Activated T-cell treated with anti-CD3 and anti-CD28 coated beads, Interleukin-2, amount 50 U/mL, for 72 hours (primary cell): ENCODE results near the gene CSH1. TPM values are rescaled to one million over a fixed set of nuclear protein-coding genes. Genes with fewer than 3 reads are reported as not detected.
A peak's percentile ranks its signal among the peaks of the same experiment; 100 is the strongest.
"Not testable (repeated sequence)": the region's sequence is repeated elsewhere in the genome, so short reads cannot be mapped to it uniquely, and the experiment has no call there.

Source experiments
- ATAC-seq, 2 donors: fragments of 150-1000 bp; cut with Tn5 transposase; replicated peaks in 1 of 2; 2 replicates each; pipeline ENCODE4 v1.10.0; 2021; ENCODE audit warnings: moderate library complexity in 2 of 2, mild to moderate bottlenecking in 1 of 2
- DNase-seq, 2 donors: peaks; one replicate each; pipeline ENCODE4 v3.0.0; 2021 to 2022; ENCODE audit warnings: mixed read lengths in 1 of 2
- H3K27ac Mint-ChIP-seq: one replicate; pipeline ENCODE4 v1.8.0; 2022; ENCODE audit warnings: mild to moderate bottlenecking, moderate library complexity, mixed read lengths
- H3K27me3 Mint-ChIP-seq: one replicate; pipeline ENCODE4 v1.8.0; 2022; ENCODE audit warnings: low read depth, mixed read lengths
- H3K36me3 Mint-ChIP-seq, 2 donors: one replicate each; pipeline ENCODE4 v1.8.0; 2022; ENCODE audit warnings: mixed read lengths in 2 of 2, mild to moderate bottlenecking in 1 of 2; ENCODE audit not compliant: insufficient read depth in 2 of 2
- H3K4me1 Mint-ChIP-seq: one replicate; pipeline ENCODE4 v1.8.0; 2022; ENCODE audit warnings: low read depth, mixed read lengths
- H3K4me3 Mint-ChIP-seq, 2 donors: one replicate each; pipeline ENCODE4 v1.8.0; 2022; ENCODE audit warnings: mild to moderate bottlenecking in 2 of 2, mixed read lengths in 2 of 2, moderate library complexity in 2 of 2
- H3K9me3 Mint-ChIP-seq, 2 donors: one replicate each; pipeline ENCODE4 v1.8.0; 2022; ENCODE audit warnings: mixed read lengths in 2 of 2
- total RNA-seq, 2 donors: library from RNA; stranded (reverse); gene quantifications; one replicate each; pipeline ENCODE4 v1.2.3, GENCODE V29; 2022

CSH1 gene
- total RNA-seq: not detected

- not testable (repeated sequence) for H3K9me3 Mint-ChIP-seq
Measured at GRCh38 chr17:63896524-63897354, at the start of gene CSH1. Gene CSH1, minus strand, starts transcription at chr17:63896574. Its CDS starts 63 bp downstream, at chr17:63896511.

GRCh38 chr17:63945784-63946439 lies 49.5 kb upstream of the CSH1 start:
- H3K27me3 Mint-ChIP-seq: no peaks in the 10 kb centered on the region
- ATAC-seq (no peak), DNase-seq (peak in 1 of 2 donors; percentile 17)
- H3K27ac Mint-ChIP-seq: no peak overlapping the region
- H3K4me3 Mint-ChIP-seq: no peak overlapping the region
- H3K9me3 Mint-ChIP-seq: no peaks in the 10 kb centered on the region
- H3K4me1 Mint-ChIP-seq: peaks cover 11% of the 10 kb centered on the region
- H3K36me3 Mint-ChIP-seq: no peaks in the 10 kb centered on the region

More at GRCh38 chr17:63896524-63897354, at the start of gene CSH1:
- not testable (repeated sequence) for H3K36me3 Mint-ChIP-seq, H3K4me3 Mint-ChIP-seq, ATAC-seq, H3K27ac Mint-ChIP-seq, H3K27me3 Mint-ChIP-seq, DNase-seq
- H3K4me1 Mint-ChIP-seq: peaks cover 27% of the 10 kb centered on the region

- no peak overlapping the region for H3K27ac Mint-ChIP-seq
- ATAC-seq: no peak
- no peaks in the 10 kb centered on the region for H3K9me3 Mint-ChIP-seq
- H3K4me3 Mint-ChIP-seq: no peak overlapping the region
- no peaks in the 10 kb centered on the region for H3K27me3 Mint-ChIP-seq
- H3K4me1 Mint-ChIP-seq: peaks cover 11% of the 10 kb centered on the region
- DNase-seq: no peak
- H3K36me3 Mint-ChIP-seq: no peaks in the 10 kb centered on the region
Measured at GRCh38 chr17:63944736-63945499, 48.5 kb upstream of the CSH1 start.

GRCh38 chr17:63943745-63944144 lies 47.4 kb upstream of the CSH1 start:
- peaks cover 11% of the 10 kb centered on the region for H3K4me1 Mint-ChIP-seq
- H3K27me3 Mint-ChIP-seq: no peaks in the 10 kb centered on the region
- no peaks in the 10 kb centered on the region for H3K9me3 Mint-ChIP-seq
- ATAC-seq (no peak), DNase-seq (no peak)
- H3K4me3 Mint-ChIP-seq: no peak overlapping the region
- H3K36me3 Mint-ChIP-seq: no peaks in the 10 kb centered on the region
- H3K27ac Mint-ChIP-seq: no peak overlapping the region

- Mint-ChIP-seq H3K27me3 (no peaks in the 10 kb centered on the region), H3K4me1 (peaks cover 11% of the 10 kb centered on the region), H3K36me3 (no peaks in the 10 kb centered on the region), H3K9me3 (no peaks in the 10 kb centered on the region), H3K27ac (no peak overlapping the region), H3K4me3 (no peak overlapping the region)
- no peak for DNase-seq
- ATAC-seq: no peak
Measured at GRCh38 chr17:63942309-63942985, 46.1 kb upstream of the CSH1 start.

GRCh38 chr17:63941751-63942150 lies 45.4 kb upstream of the CSH1 start:
- peaks cover 9% of the 10 kb centered on the region for H3K4me1 Mint-ChIP-seq
- ATAC-seq: no peak
- no peak overlapping the region for H3K27ac Mint-ChIP-seq
- no peaks in the 10 kb centered on the region for H3K36me3 Mint-ChIP-seq
- DNase-seq: no peak
- H3K4me3 Mint-ChIP-seq: no peak overlapping the region
- no peaks in the 10 kb centered on the region for H3K9me3 Mint-ChIP-seq
- H3K27me3 Mint-ChIP-seq: no peaks in the 10 kb centered on the region

GRCh38 chr17:63941162-63941561 lies 44.8 kb upstream of the CSH1 start:
- H3K9me3 Mint-ChIP-seq: no peaks in the 10 kb centered on the region
- peaks cover 3% of the 10 kb centered on the region for H3K4me1 Mint-ChIP-seq
- H3K36me3 Mint-ChIP-seq: no peaks in the 10 kb centered on the region
- H3K27me3 Mint-ChIP-seq: no peaks in the 10 kb centered on the region
- H3K4me3 Mint-ChIP-seq: no peak overlapping the region
- DNase-seq (no peak), ATAC-seq (no peak)
- no peak overlapping the region for H3K27ac Mint-ChIP-seq

- H3K27ac Mint-ChIP-seq: no peak overlapping the region
- H3K36me3 Mint-ChIP-seq: no peaks in the 10 kb centered on the region
- H3K9me3 Mint-ChIP-seq: no peaks in the 10 kb centered on the region
- H3K27me3 Mint-ChIP-seq: no peaks in the 10 kb centered on the region
- H3K4me3 Mint-ChIP-seq: no peak overlapping the region
- DNase-seq (no peak), ATAC-seq (no peak)
- H3K4me1 Mint-ChIP-seq: no peaks in the 10 kb centered on the region
Measured at GRCh38 chr17:63940584-63940983, 44.2 kb upstream of the CSH1 start.

- ATAC-seq (no peak), DNase-seq (no peak)
- H3K4me3 Mint-ChIP-seq: no peak overlapping the region
- no peaks in the 10 kb centered on the region for H3K9me3 Mint-ChIP-seq
- H3K36me3 Mint-ChIP-seq: no peaks in the 10 kb centered on the region
- H3K27ac Mint-ChIP-seq: no peak overlapping the region
- H3K4me1 Mint-ChIP-seq: no peaks in the 10 kb centered on the region
- no peaks in the 10 kb centered on the region for H3K27me3 Mint-ChIP-seq
Measured at GRCh38 chr17:63939884-63940283, 43.5 kb upstream of the CSH1 start.

- H3K4me1 Mint-ChIP-seq: no peaks in the 10 kb centered on the region
- no peaks in the 10 kb centered on the region for H3K27me3 Mint-ChIP-seq
- no peaks in the 10 kb centered on the region for H3K9me3 Mint-ChIP-seq
- DNase-seq (no peak), ATAC-seq (no peak)
- no peaks in the 10 kb centered on the region for H3K36me3 Mint-ChIP-seq
- no peak overlapping the region for H3K27ac Mint-ChIP-seq
- no peak overlapping the region for H3K4me3 Mint-ChIP-seq
Measured at GRCh38 chr17:63939401-63939800, 43.0 kb upstream of the CSH1 start.

GRCh38 chr17:63937920-63938319 lies 41.5 kb upstream of the CSH1 start:
- ATAC-seq (no peak), DNase-seq (no peak)
- H3K27me3 Mint-ChIP-seq: no peaks in the 10 kb centered on the region
- H3K36me3 Mint-ChIP-seq: no peaks in the 10 kb centered on the region
- no peaks in the 10 kb centered on the region for H3K4me1 Mint-ChIP-seq
- no peak overlapping the region for H3K27ac Mint-ChIP-seq
- H3K9me3 Mint-ChIP-seq: no peaks in the 10 kb centered on the region
- H3K4me3 Mint-ChIP-seq: no peak overlapping the region

- Mint-ChIP-seq H3K27me3 (no peaks in the 10 kb centered on the region), H3K27ac (no peak overlapping the region), H3K36me3 (no peaks in the 10 kb centered on the region), H3K9me3 (no peaks in the 10 kb centered on the region), H3K4me1 (peaks cover 5% of the 10 kb centered on the region), H3K4me3 (no peak overlapping the region)
- no peak for ATAC-seq
- DNase-seq: no peak
Measured at GRCh38 chr17:63937319-63937718, 40.9 kb upstream of the CSH1 start.
